ENCODE results near the gene OTOP2. TPM values are rescaled to one million over a fixed set of nuclear protein-coding genes. Genes with fewer than 3 reads are reported as not detected.
"Not testable (repeated sequence)": the region's sequence is repeated elsewhere in the genome, so short reads cannot be mapped to it uniquely, and the experiment has no call there.

The OTOP2 gene
- total RNA-seq, 2 donors from 2014 or later = 52.3 to 70.3 TPM

GRCh38 chr17:74961657-74962350 lies 37.7 kb downstream of the OTOP2 start:
- DNase-seq = peak; percentile 82 to 93
- ATAC-seq = peak; percentile 76
- intact Hi-C loops (cut with DNase I, micrococcal nuclease) = no loop called here

GRCh38 chr17:74962622-74963394 lies 38.7 kb downstream of the OTOP2 start:
- intact Hi-C loops (cut with DNase I, micrococcal nuclease) = no loop called here
- no peak for DNase-seq
- ATAC-seq = no peak

GRCh38 chr17:74963656-74964055 lies 39.6 kb downstream of the OTOP2 start:
- ATAC-seq (no peak), DNase-seq (no peak)
- intact Hi-C loops (cut with DNase I, micrococcal nuclease) = no loop called here

GRCh38 chr17:74964246-74964761 lies 40.2 kb downstream of the OTOP2 start:
- DNase-seq (no peak), ATAC-seq (no peak)
- intact Hi-C loops (cut with DNase I, micrococcal nuclease) = no loop called here

GRCh38 chr17:74964988-74965622 lies 41.0 kb downstream of the OTOP2 start:
- intact Hi-C loops (cut with DNase I, micrococcal nuclease) = no loop called here
- ATAC-seq = no peak
- no peak for DNase-seq

GRCh38 chr17:74968361-74968780 lies 44.3 kb downstream of the OTOP2 start:
- ATAC-seq = peak; percentile 51
- DNase-seq = peak in 1 of 2 donors; percentile 57
- intact Hi-C loops (cut with DNase I, micrococcal nuclease) = no loop called here

GRCh38 chr17:74969501-74969900 lies 45.4 kb downstream of the OTOP2 start:
- intact Hi-C loops (cut with DNase I, micrococcal nuclease); ATAC-seq; DNase-seq: not testable (repeated sequence)

GRCh38 chr17:74970395-74970794 lies 46.3 kb downstream of the OTOP2 start:
- ATAC-seq (no peak), DNase-seq (no peak)
- intact Hi-C loops (cut with DNase I, micrococcal nuclease) = no loop called here

- intact Hi-C loops (cut with DNase I, micrococcal nuclease) = no loop called here
- DNase-seq (no peak), ATAC-seq (no peak)
These were observed 47.2 kb downstream of the OTOP2 start for GRCh38 chr17:74971069-74971841.

GRCh38 chr17:74971842-74972106 lies 47.7 kb downstream of the OTOP2 start:
- DNase-seq (no peak), ATAC-seq (no peak)
- intact Hi-C loops (cut with DNase I, micrococcal nuclease) = no loop called here

- peak; percentile 80 for ATAC-seq
- DNase-seq = peak; percentile 71 to 87
- intact Hi-C loops (cut with DNase I, micrococcal nuclease) = no loop called here
These were observed 48.3 kb downstream of the OTOP2 start, which contains the start of gene HID1 for GRCh38 chr17:74972107-74972972. HID1 (minus strand) TSS chr17:74972759; CDS start chr17:74972656, 103 bp downstream.

- ATAC-seq = no peak
- intact Hi-C loops (cut with DNase I, micrococcal nuclease) = no loop called here
- DNase-seq = no peak
These were observed 48.9 kb downstream of the OTOP2 start for GRCh38 chr17:74972973-74973328.

GRCh38 chr17:74975943-74976342 lies 51.9 kb downstream of the OTOP2 start:
- no peak for ATAC-seq
- intact Hi-C loops (cut with DNase I, micrococcal nuclease) = no loop called here

GRCh38 chr17:74977802-74978201 lies 53.7 kb downstream of the OTOP2 start:
- ATAC-seq (no peak), DNase-seq (no peak)
- intact Hi-C loops (cut with DNase I, micrococcal nuclease) = no loop called here

More at GRCh38 chr17:74975943-74976342, 51.9 kb downstream of the OTOP2 start:
- no peak for DNase-seq

GRCh38 chr17:74978240-74978639 lies 54.2 kb downstream of the OTOP2 start:
- intact Hi-C loops (cut with DNase I, micrococcal nuclease) = no loop called here
- no peak for ATAC-seq

GRCh38 chr17:74979408-74980146 lies 55.5 kb downstream of the OTOP2 start:
- intact Hi-C loops (cut with DNase I, micrococcal nuclease) = loop anchor here in 1 of 2 donors (10.0 kb wide), 1 partner anchor 55 kb away; no protein-coding TSS in a partner anchor
- DNase-seq = no peak
- no peak for ATAC-seq

More at GRCh38 chr17:74978240-74978639, 54.2 kb downstream of the OTOP2 start:
- no peak for DNase-seq

- ATAC-seq = no peak
- intact Hi-C loops (cut with DNase I, micrococcal nuclease) = loop anchor here in 1 of 2 donors (10.0 kb wide), 1 partner anchor 53 kb away; no protein-coding TSS in a partner anchor
- no peak for DNase-seq
These were observed 57.4 kb downstream of the OTOP2 start for GRCh38 chr17:74981318-74981978.
